ENCODE data around the gene PTPN22. TPM values are rescaled to one million over a fixed set of nuclear protein-coding genes. Genes with fewer than 3 reads are reported as not detected.

The PTPN22 gene
- total and polyA plus RNA-seq, 9 of the 15 experiments (the other 6 are each of a cell fraction or from before 2014, with no cell fraction given) = 0.45 to 4.6 (median 1.1) TPM

DNA sequence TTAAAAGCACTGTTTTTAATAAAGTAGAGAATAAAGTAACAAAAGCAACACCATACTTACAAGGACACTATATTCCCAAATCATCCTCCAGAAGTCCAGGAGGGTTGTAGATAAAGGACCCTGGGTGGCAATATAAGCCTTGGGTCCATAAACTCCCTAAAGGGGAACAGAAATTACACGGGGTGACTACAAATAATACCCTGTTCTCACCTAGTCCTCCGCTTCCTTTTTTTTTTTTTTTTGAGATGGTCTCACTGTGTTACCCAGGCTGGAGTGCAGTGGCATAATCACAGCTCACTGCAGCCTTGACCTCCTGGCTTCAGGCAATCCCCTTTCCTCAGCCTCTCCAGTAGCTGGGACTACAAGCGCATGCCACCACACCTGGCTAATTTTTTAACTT lies 13.1 kb downstream of the PTPN22 start (continued):
- TF ChIP-seq BRF2 (IDR thresholded peaks at IDR 0.05; ENCODE audit: borderline replicate concordance, insufficient read depth, insufficient read length) (no peak), SMARCA4 (IDR thresholded peaks at IDR 0.05) (no peak)

- no peaks in the 10 kb centered on the region for H3K27me3 ChIP-seq (ENCODE audit: control insufficient read depth in 2 of 2, insufficient read depth in 2 of 2, low read length in 2 of 2)
- POLR2A ChIA-PET = interaction anchor here (1.4 kb wide), 1 partner anchor 12 kb away, joined by 3 read pairs; no protein-coding TSS in a partner anchor
- ATAC-seq (no peak), DNase-seq (ENCODE audit: extremely low read depth in 1 of 4, low spot score in 3 of 4) (no peak), FAIRE-seq (no peak)
- H3K9me3 ChIP-seq (replicated peaks; ENCODE audit: control insufficient read depth, insufficient read depth, low read depth, low read length) = no peaks in the 10 kb centered on the region
- H3K4me1 ChIP-seq (replicated peaks in 1 of 2; ENCODE audit: control insufficient read depth in 2 of 2, insufficient read depth in 2 of 2, low read length in 2 of 2) = peaks cover 4 to 13% of the 10 kb centered on the region in 2 experiments; a peak in 3 of 5 replicates
- H3K9ac ChIP-seq (ENCODE audit: insufficient read depth in 1 of 2, low read depth in 2 of 2, low read length in 2 of 2) = no peak overlapping the region
- H3K79me2 ChIP-seq (ENCODE audit: control insufficient read depth, insufficient read depth, low read length) = no peaks in the 10 kb centered on the region
- H3K27ac ChIP-seq (ENCODE audit: extremely low read depth, low read depth, low read length) = no peak overlapping the region
- in situ Hi-C loops (cut with MboI) = no loop called here
- BruUV-seq (replicated peaks) = no TSS peak
- H3K36me3 ChIP-seq (ENCODE audit: control insufficient read depth, insufficient read depth, low read length) = no peaks in the 10 kb centered on the region
- WGBS (ENCODE audit: insufficient coverage, low coverage, missing lambda C conversion rate) = 22% methylated on average over 3 of the region's 3 CpGs
- no peak overlapping the region for H3K4me3 ChIP-seq
- no peaks in the 10 kb centered on the region for H4K20me1 ChIP-seq (replicated peaks; ENCODE audit: control insufficient read depth, insufficient read depth, low read length)
- H2AFZ ChIP-seq (ENCODE audit: low read depth, low read length) = no peak overlapping the region
- CTCF ChIA-PET (ENCODE audit: low intra/inter-chr PET ratio) = no interaction called here
- intact Hi-C loops (cut with micrococcal nuclease) = no loop called here
- no peaks in the 10 kb centered on the region for H3K9me1 ChIP-seq (ENCODE audit: control insufficient read depth, insufficient read depth, low read length)
- no peak for TF ChIP-seq POLR2H (tag; IDR thresholded peaks at IDR 0.05; ENCODE audit: low read depth)
- TF ChIP-seq NFXL1 (CRISPR knock-in tag; IDR thresholded peaks at IDR 0.05) = no peak
- no peak for TF ChIP-seq MED1 (CRISPR knock-in tag; IDR thresholded peaks at IDR 0.05; ENCODE audit: borderline replicate concordance)
- TF ChIP-seq COPS2 (conservative IDR thresholded peaks at IDR 0.05) = no peak
- TF ChIP-seq RNF219 (CRISPR knock-in tag; IDR thresholded peaks at IDR 0.05) = no peak
- no peak for TF ChIP-seq GTF2F1 (IDR thresholded peaks at IDR 0.05; ENCODE audit: low read depth, low read length)
- TF ChIP-seq NFIC (IDR thresholded peaks at IDR 0.05) = no peak
- no peak overlapping the region for H3K4me2 ChIP-seq (ENCODE audit: insufficient read depth, low read length)
Observed at GRCh38 chr1:113857776-113858175, 13.7 kb downstream of the PTPN22 start.

Measured in K562 (cell line).